Ascending aorta (tissue), 2 donors: ENCODE results near the gene INTS7. TPM values are rescaled to one million over a fixed set of nuclear protein-coding genes. Genes with fewer than 3 reads are reported as not detected.
"Not testable (repeated sequence)": the region's sequence is repeated elsewhere in the genome, so short reads cannot be mapped to it uniquely, and the experiment has no call there.

ENCODE experiments used
- DNase-seq, 2 donors: peaks; one replicate each; pipeline ENCODE4 v3.0.0-alpha.2; 2019; ENCODE audit warnings: low spot score in 2 of 2
- H3K27ac ChIP-seq, 2 donors: fragments of 200-600 bp; sonication (generic); one replicate each; pipeline ENCODE4 v1.5.1; 2016 to 2017; ENCODE audit warnings: mild to moderate bottlenecking in 1 of 2
- H3K27me3 ChIP-seq: fragments of 200-600 bp; sonication (generic); one replicate; pipeline ENCODE4 v1.5.1; 2017
- H3K36me3 ChIP-seq, 2 donors: fragments of 200-600 bp; sonication (generic); one replicate each; pipeline ENCODE4 v1.5.1; 2016
- H3K4me1 ChIP-seq, 2 donors: fragments of 200-600 bp; sonication (generic); one replicate each; pipeline ENCODE4 v1.5.1; 2016 to 2017; ENCODE audit warnings: mild to moderate bottlenecking in 1 of 2
- H3K4me3 ChIP-seq, 2 donors: fragments of 200-600 bp; sonication (generic); one replicate each; pipeline ENCODE4 v1.5.1; 2016 to 2017; ENCODE audit warnings: mild to moderate bottlenecking in 1 of 2
- H3K9me3 ChIP-seq, 2 donors: fragments of 200-600 bp; sonication (generic); one replicate each; pipeline ENCODE4 v1.5.1; 2016
- CTCF ChIP-seq, 3 experiments: fragments of 200-600 bp in 2 of 3; fragments of 450-650 bp in 1 of 3; sonication (generic) in 2 of 3; IDR thresholded peaks; one replicate each; pipeline ENCODE4 v1.5.1; 2016 to 2019; ENCODE audit warnings: antibody characterized with exemption in 3 of 3, mild to moderate bottlenecking in 1 of 3, moderate library complexity in 1 of 3
- intact Hi-C: fragments of 100-400 bp; cut with DNase I; formaldehyde crosslinking; loops from one replicate; pipeline ENCODE4 v1.15.1; 2023
- total RNA-seq: library from RNA; depleted of rRNA; stranded (reverse); fragments of >200 nt; gene quantifications from one replicate; pipeline ENCODE4 v1.1.0, GENCODE V29; 2016

Gene INTS7
- total RNA-seq, 1 donor from 2014 or later: 10.5 TPM

- H3K27ac ChIP-seq: no peak overlapping the region
- H3K9me3 ChIP-seq: no peaks in the 10 kb centered on the region
- intact Hi-C loops: no loop called here
- no peaks in the 10 kb centered on the region for H3K4me1 ChIP-seq
- no peaks in the 10 kb centered on the region for H3K27me3 ChIP-seq
- H3K4me3 ChIP-seq: no peak overlapping the region
- no peak for DNase-seq
- H3K36me3 ChIP-seq: peaks cover 0 to 17% of the 10 kb centered on the region in 2 donors
- TF ChIP-seq CTCF (IDR thresholded peaks at IDR 0.05): no peak
Observed at GRCh38 chr1:212009561-212009960, 25.8 kb downstream of the INTS7 start.

- TF ChIP-seq CTCF (IDR thresholded peaks at IDR 0.05): no peak
- no peaks in the 10 kb centered on the region for H3K27me3 ChIP-seq
- H3K36me3 ChIP-seq: peaks cover 0 to 17% of the 10 kb centered on the region in 2 donors
- intact Hi-C loops: no loop called here
- H3K4me1 ChIP-seq: no peaks in the 10 kb centered on the region
- H3K4me3 ChIP-seq: no peak overlapping the region
- H3K9me3 ChIP-seq: no peaks in the 10 kb centered on the region
- H3K27ac ChIP-seq: no peak overlapping the region
- DNase-seq: no peak
Observed at GRCh38 chr1:212007886-212008285, 27.5 kb downstream of the INTS7 start.

GRCh38 chr1:212007178-212007577 is 28.2 kb downstream of the INTS7 start:
- H3K4me3 ChIP-seq: no peak overlapping the region
- H3K27ac ChIP-seq: no peak overlapping the region
- TF ChIP-seq CTCF (IDR thresholded peaks at IDR 0.05): no peak
- H3K4me1 ChIP-seq: no peaks in the 10 kb centered on the region
- H3K9me3 ChIP-seq: no peaks in the 10 kb centered on the region
- DNase-seq: no peak
- H3K27me3 ChIP-seq: no peaks in the 10 kb centered on the region
- H3K36me3 ChIP-seq: peaks cover 0 to 17% of the 10 kb centered on the region in 2 donors
- intact Hi-C loops: no loop called here

GRCh38 chr1:212004895-212005608 is 30.3 kb downstream of the INTS7 start:
- Histone ChIP-seq H3K9me3 (no peaks in the 10 kb centered on the region), H3K4me1 (no peaks in the 10 kb centered on the region), H3K27ac (no peak overlapping the region), H3K27me3 (no peaks in the 10 kb centered on the region), H3K4me3 (no peak overlapping the region), H3K36me3 (peaks cover 0 to 27% of the 10 kb centered on the region in 2 donors)
- intact Hi-C loops: no loop called here
- TF ChIP-seq CTCF (IDR thresholded peaks at IDR 0.05): no peak
- no peak for DNase-seq

- Histone ChIP-seq H3K4me3 (no peak overlapping the region), H3K27me3 (no peaks in the 10 kb centered on the region), H3K9me3 (peaks cover 0 to 3% of the 10 kb centered on the region in 2 donors), H3K36me3 (peaks cover 4 to 27% of the 10 kb centered on the region in 2 donors), H3K4me1 (no peaks in the 10 kb centered on the region), H3K27ac (no peak overlapping the region)
- DNase-seq: no peak
- intact Hi-C loops: no loop called here
- TF ChIP-seq CTCF (IDR thresholded peaks at IDR 0.05): no peak
Observed at GRCh38 chr1:212002536-212002935, 32.8 kb downstream of the INTS7 start.

- H3K9me3 ChIP-seq, DNase-seq, H3K4me1 ChIP-seq, H3K27me3 ChIP-seq, H3K27ac ChIP-seq, H3K4me3 ChIP-seq, intact Hi-C loops: not testable (repeated sequence)
- H3K36me3 ChIP-seq: peaks cover 7 to 20% of the 10 kb centered on the region in 2 donors
Observed at GRCh38 chr1:211997426-211997825, 37.9 kb downstream of the INTS7 start.
